ENCODE measurements around the gene RNPEPL1.

GRCh38 chr2:240624950-240625621 is 56.8 kb downstream of the RNPEPL1 start, which contains the start of gene GPR35:
- TF ChIP-seq, protein P1, sequence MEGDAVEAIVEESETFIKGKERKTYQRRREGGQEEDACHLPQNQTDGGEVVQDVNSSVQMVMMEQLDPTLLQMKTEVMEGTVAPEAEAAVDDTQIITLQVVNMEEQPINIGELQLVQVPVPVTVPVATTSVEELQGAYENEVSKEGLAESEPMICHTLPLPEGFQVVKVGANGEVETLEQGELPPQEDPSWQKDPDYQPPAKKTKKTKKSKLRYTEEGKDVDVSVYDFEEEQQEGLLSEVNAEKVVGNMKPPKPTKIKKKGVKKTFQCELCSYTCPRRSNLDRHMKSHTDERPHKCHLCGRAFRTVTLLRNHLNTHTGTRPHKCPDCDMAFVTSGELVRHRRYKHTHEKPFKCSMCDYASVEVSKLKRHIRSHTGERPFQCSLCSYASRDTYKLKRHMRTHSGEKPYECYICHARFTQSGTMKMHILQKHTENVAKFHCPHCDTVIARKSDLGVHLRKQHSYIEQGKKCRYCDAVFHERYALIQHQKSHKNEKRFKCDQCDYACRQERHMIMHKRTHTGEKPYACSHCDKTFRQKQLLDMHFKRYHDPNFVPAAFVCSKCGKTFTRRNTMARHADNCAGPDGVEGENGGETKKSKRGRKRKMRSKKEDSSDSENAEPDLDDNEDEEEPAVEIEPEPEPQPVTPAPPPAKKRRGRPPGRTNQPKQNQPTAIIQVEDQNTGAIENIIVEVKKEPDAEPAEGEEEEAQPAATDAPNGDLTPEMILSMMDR (IDR thresholded peaks at IDR 0.05; ENCODE audit: low read length), result no peak
- TF ChIP-seq EZH2 (optimal IDR thresholded peaks at IDR 0.05; ENCODE audit: low read depth, low read length) (no peak), EZH2phosphoT487 (IDR thresholded peaks at IDR 0.05; ENCODE audit: low read length) (no peak)

Data from MM.1S (cell line).